ENCODE measurements around the gene CROCC.
"Not testable (repeated sequence)": the region's sequence is repeated elsewhere in the genome, so short reads cannot be mapped to it uniquely, and the experiment has no call there.

GRCh38 chr1:16912742-16913141 is 9.0 kb upstream of the CROCC start:
- TF ChIP-seq CTCF (IDR thresholded peaks at IDR 0.05 in 2 of 3, conservative IDR thresholded peaks at IDR 0.05 in 1 of 3; ENCODE audit: insufficient read depth in 2 of 3, low read depth in 1 of 3, low read length in 3 of 3); SMARCB1 (IDR thresholded peaks at IDR 0.05; ENCODE audit: insufficient read length, low read depth); FOXA1 (IDR thresholded peaks at IDR 0.05; ENCODE audit: borderline replicate concordance); GATAD2B (IDR thresholded peaks at IDR 0.05; ENCODE audit: borderline replicate concordance); FOXP1 (CRISPR knock-in tag; IDR thresholded peaks at IDR 0.05); SOX6 (IDR thresholded peaks at IDR 0.05); YY1 (IDR thresholded peaks at IDR 0.05; ENCODE audit: borderline replicate concordance in 1 of 3, control insufficient read depth in 1 of 3, extremely low read depth in 1 of 3, insufficient read depth in 3 of 3, insufficient read length in 1 of 3, insufficient replicate concordance in 2 of 3, low read depth in 1 of 3, low read length in 2 of 3); E4F1 (CRISPR knock-in tag; IDR thresholded peaks at IDR 0.05; ENCODE audit: borderline replicate concordance); ARID3B (CRISPR knock-in tag; IDR thresholded peaks at IDR 0.05; ENCODE audit: borderline replicate concordance); EGR1 (conservative IDR thresholded peaks at IDR 0.05); MXI1 (IDR thresholded peaks at IDR 0.05; ENCODE audit: low read depth, low read length); COPS2 (conservative IDR thresholded peaks at IDR 0.05): not testable (repeated sequence)
